ENCODE measurements around the gene NMB. TPM values are rescaled to one million over a fixed set of nuclear protein-coding genes. Genes with fewer than 3 reads are reported as not detected.

NMB gene
- total and polyA plus RNA-seq, 2 of the 13 experiments (the other 11 are each of a cell fraction or from before 2014, with no cell fraction given), result 10.4 to 25.4 TPM

DNA sequence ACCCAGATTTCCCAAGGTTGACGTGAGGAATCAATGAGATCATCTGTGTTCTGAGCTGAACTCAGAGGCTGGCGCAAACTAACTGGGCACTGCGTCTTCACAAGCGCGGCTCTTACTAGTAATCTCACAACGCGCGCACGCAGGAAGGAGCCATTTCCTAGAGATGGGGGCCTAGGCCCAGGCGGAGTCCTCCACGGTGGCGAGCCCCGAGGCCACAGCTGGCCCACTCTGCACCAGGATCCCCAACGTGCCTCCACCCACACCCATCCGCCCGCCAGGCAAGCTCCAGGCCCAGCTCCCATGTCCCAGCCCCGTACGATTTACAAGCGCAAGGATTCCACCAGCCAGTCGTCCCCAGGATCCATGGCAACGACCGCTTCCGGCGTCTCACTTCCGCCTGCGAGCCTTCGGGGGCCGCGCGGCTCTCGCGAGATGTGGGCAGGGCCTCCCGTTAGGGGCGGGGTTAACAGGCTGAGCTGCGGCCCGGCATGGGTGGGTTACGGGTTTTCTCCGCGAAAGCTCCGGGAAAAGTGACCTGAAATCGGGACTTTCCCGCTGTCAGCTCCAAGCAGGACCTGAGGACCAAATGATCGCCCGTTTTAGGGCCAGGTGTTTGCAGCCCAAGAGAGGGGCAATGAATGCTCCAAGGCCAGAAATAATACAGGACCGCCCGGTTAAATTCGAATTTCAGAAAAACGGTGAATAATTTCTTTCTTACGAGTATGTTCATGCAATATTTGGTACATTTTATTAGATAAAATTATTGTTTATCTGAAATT, 3.9 kb downstream of the NMB start, which contains the start of gene WDR73:
TSS of gene WDR73 (minus strand) at position 374 of the 779 bp plus-strand sequence. CDS start at position 365, 9 bp downstream.
- DNase-seq (ENCODE audit: low spot score) (peak; percentile 89), ATAC-seq (peak; percentile 76), FAIRE-seq (peak; percentile 81)
- 0% methylated on average over 21 of the region's 49 CpGs for WGBS (ENCODE audit: low lambda C conversion rate)
- Histone ChIP-seq H3K36me3 (replicated peaks in 1 of 2; ENCODE audit: control insufficient read depth in 1 of 2, insufficient read depth in 2 of 2, low read length in 2 of 2) (peaks cover 2 to 8% of the 10 kb centered on the region in 2 experiments; a peak in 4 of 5 replicates), H3K9me3 (ENCODE audit: low read length) (no peaks in the 10 kb centered on the region), H3K79me2 (ENCODE audit: insufficient read depth, low read length) (peaks cover 15% of the 10 kb centered on the region), H3K27me3 (ENCODE audit: control insufficient read depth in 1 of 2, insufficient read depth in 2 of 2, low read length in 2 of 2) (no peaks in the 10 kb centered on the region; a peak in 1 of 5 replicates), H3K4me1 (ENCODE audit: insufficient read depth, low read length) (peaks cover 63% of the 10 kb centered on the region), H4K20me1 (ENCODE audit: insufficient read depth, low read length) (no peaks in the 10 kb centered on the region), H2AFZ (ENCODE audit: low read length) (peak within 1 kb of the TSS; percentile 18), H3K4me2 (ENCODE audit: low read depth, low read length) (peak within 1 kb of the TSS; percentile 100), H3K9ac (ENCODE audit: insufficient read depth, low read depth, low read length) (peak within 1 kb of the TSS; percentile 88), H3K4me3 (replicated peaks in 1 of 3; ENCODE audit: insufficient read depth in 1 of 3, low read depth in 2 of 3, low read length in 3 of 3) (peak within 1 kb of the TSS; percentile 74 to 89 (median 85)), H3K27ac (ENCODE audit: extremely low read length, insufficient read depth, low read length) (peak within 1 kb of the TSS; percentile 83)
- no TSS peak for BruUV-seq (replicated peaks)
- intact Hi-C loops (cut with micrococcal nuclease; ENCODE audit: unreplicated experiment) (loop anchor here (1.0 to 10.0 kb wide), 3 partner anchors 54 to 281 kb away; partner anchors contain the start of gene ALPK3), in situ Hi-C loops (cut with HindIII; ENCODE audit: extremely low pct_ligation_motif_present, low pct_unique_long_range_greater_than_20kb) (loop anchor here (10.0 kb wide), 1 partner anchor 271 kb away; no protein-coding TSS in a partner anchor)
- POLR2A ChIA-PET, result interaction anchor here (1.0 to 6.7 kb wide), 14 partner anchors 11 to 95 kb away, joined by 3 to 47 read pairs (median 6); partner anchors contain the start of genes SEC11A, ZNF592 and ZSCAN2
- CTCF ChIA-PET (ENCODE audit: low intra/inter-chr PET ratio, low total read pairs), result interaction anchor here (1.6 to 1.7 kb wide), 2 partner anchors 55 to 274 kb away, joined by 4 to 6 read pairs; no protein-coding TSS in a partner anchor
- TF ChIP-seq KLF11 (CRISPR knock-in tag; IDR thresholded peaks at IDR 0.05), result peak; percentile 75; the same call in 1 of the 2 replicates
- peak; percentile 67 to 68; a peak in 3 of 4 replicates for TF ChIP-seq HMGXB4 (CRISPR knock-in tag; IDR thresholded peaks at IDR 0.05; ENCODE audit: borderline replicate concordance in 1 of 2, low read depth in 1 of 2)
- peak; percentile 62; the same call in 1 of the 2 replicates for TF ChIP-seq HOXA5 (CRISPR knock-in tag; IDR thresholded peaks at IDR 0.05)
- no peak for TF ChIP-seq KAT2B (IDR thresholded peaks at IDR 0.05; ENCODE audit: borderline replicate concordance, low read depth, low read length)
- 0 out of 2 replicates have a peak, but pooled peaks have one; percentile 2 for TF ChIP-seq NCOA1 (CRISPR knock-in tag; IDR thresholded peaks at IDR 0.05)
- TF ChIP-seq TP53 (CRISPR knock-in tag; conservative IDR thresholded peaks at IDR 0.05), result 0 out of 2 replicates have a peak, but pooled peaks have one; percentile 48
- 0 out of 2 replicates have a peak, but pooled peaks have one; percentile 58 for TF ChIP-seq ZNF790 (CRISPR knock-in tag; IDR thresholded peaks at IDR 0.05; ENCODE audit: borderline replicate concordance)
- TF ChIP-seq ZNF792 (CRISPR knock-in tag; IDR thresholded peaks at IDR 0.05), result peak; percentile 47; the same call in 1 of the 2 replicates
- TF ChIP-seq ISL2 (CRISPR knock-in tag; IDR thresholded peaks at IDR 0.05), result peak; percentile 56; the same call in 1 of the 2 replicates
- peak; percentile 10; the same call in 1 of the 2 replicates for TF ChIP-seq MYPOP (CRISPR knock-in tag; IDR thresholded peaks at IDR 0.05)
- no peak for TF ChIP-seq ZBTB7A (CRISPR knock-in tag; IDR thresholded peaks at IDR 0.05)
- TF ChIP-seq, protein P1, sequence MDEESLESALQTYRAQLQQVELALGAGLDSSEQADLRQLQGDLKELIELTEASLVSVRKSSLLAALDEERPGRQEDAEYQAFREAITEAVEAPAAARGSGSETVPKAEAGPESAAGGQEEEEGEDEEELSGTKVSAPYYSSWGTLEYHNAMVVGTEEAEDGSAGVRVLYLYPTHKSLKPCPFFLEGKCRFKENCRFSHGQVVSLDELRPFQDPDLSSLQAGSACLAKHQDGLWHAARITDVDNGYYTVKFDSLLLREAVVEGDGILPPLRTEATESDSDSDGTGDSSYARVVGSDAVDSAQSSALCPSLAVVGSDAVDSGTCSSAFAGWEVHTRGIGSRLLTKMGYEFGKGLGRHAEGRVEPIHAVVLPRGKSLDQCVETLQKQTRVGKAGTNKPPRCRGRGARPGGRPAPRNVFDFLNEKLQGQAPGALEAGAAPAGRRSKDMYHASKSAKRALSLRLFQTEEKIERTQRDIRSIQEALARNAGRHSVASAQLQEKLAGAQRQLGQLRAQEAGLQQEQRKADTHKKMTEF (CRISPR knock-in tag; IDR thresholded peaks at IDR 0.05), result peak; percentile 77
- peak; percentile 68; the same call in 1 of the 2 replicates for TF ChIP-seq ZSCAN9 (CRISPR knock-in tag; IDR thresholded peaks at IDR 0.05; ENCODE audit: borderline replicate concordance)
- no peak for TF ChIP-seq HNRNPUL1 (IDR thresholded peaks at IDR 0.05; ENCODE audit: low read depth, low read length)
- TF ChIP-seq DR1 (CRISPR knock-in tag; IDR thresholded peaks at IDR 0.05), result peak; percentile 70; the same call in 1 of the 2 replicates
- no peak for TF ChIP-seq CEBPB (IDR thresholded peaks at IDR 0.05; ENCODE audit: borderline replicate concordance, low read depth, low read length)
